ENCODE results near the gene NCOA7.

GRCh38 chr6:125789167-125789566 is 1.6 kb upstream of the NCOA7 start:
- TF ChIP-seq, protein P1, sequence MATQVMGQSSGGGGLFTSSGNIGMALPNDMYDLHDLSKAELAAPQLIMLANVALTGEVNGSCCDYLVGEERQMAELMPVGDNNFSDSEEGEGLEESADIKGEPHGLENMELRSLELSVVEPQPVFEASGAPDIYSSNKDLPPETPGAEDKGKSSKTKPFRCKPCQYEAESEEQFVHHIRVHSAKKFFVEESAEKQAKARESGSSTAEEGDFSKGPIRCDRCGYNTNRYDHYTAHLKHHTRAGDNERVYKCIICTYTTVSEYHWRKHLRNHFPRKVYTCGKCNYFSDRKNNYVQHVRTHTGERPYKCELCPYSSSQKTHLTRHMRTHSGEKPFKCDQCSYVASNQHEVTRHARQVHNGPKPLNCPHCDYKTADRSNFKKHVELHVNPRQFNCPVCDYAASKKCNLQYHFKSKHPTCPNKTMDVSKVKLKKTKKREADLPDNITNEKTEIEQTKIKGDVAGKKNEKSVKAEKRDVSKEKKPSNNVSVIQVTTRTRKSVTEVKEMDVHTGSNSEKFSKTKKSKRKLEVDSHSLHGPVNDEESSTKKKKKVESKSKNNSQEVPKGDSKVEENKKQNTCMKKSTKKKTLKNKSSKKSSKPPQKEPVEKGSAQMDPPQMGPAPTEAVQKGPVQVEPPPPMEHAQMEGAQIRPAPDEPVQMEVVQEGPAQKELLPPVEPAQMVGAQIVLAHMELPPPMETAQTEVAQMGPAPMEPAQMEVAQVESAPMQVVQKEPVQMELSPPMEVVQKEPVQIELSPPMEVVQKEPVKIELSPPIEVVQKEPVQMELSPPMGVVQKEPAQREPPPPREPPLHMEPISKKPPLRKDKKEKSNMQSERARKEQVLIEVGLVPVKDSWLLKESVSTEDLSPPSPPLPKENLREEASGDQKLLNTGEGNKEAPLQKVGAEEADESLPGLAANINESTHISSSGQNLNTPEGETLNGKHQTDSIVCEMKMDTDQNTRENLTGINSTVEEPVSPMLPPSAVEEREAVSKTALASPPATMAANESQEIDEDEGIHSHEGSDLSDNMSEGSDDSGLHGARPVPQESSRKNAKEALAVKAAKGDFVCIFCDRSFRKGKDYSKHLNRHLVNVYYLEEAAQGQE (IDR thresholded peaks at IDR 0.05), result no peak
- TF ChIP-seq, protein P2, sequence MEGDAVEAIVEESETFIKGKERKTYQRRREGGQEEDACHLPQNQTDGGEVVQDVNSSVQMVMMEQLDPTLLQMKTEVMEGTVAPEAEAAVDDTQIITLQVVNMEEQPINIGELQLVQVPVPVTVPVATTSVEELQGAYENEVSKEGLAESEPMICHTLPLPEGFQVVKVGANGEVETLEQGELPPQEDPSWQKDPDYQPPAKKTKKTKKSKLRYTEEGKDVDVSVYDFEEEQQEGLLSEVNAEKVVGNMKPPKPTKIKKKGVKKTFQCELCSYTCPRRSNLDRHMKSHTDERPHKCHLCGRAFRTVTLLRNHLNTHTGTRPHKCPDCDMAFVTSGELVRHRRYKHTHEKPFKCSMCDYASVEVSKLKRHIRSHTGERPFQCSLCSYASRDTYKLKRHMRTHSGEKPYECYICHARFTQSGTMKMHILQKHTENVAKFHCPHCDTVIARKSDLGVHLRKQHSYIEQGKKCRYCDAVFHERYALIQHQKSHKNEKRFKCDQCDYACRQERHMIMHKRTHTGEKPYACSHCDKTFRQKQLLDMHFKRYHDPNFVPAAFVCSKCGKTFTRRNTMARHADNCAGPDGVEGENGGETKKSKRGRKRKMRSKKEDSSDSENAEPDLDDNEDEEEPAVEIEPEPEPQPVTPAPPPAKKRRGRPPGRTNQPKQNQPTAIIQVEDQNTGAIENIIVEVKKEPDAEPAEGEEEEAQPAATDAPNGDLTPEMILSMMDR (IDR thresholded peaks at IDR 0.05; ENCODE audit: low read depth, low read length, missing input control), result no peak
- TF ChIP-seq EGR1 (IDR thresholded peaks at IDR 0.05; ENCODE audit: low read depth in 2 of 2), result no peak
- no peak for TF ChIP-seq JUND (IDR thresholded peaks at IDR 0.05)
- no peak for TF ChIP-seq HNF4G (IDR thresholded peaks at IDR 0.05)
- TF ChIP-seq HNF4A (conservative IDR thresholded peaks at IDR 0.05), result no peak
- no peak for TF ChIP-seq GABPA (IDR thresholded peaks at IDR 0.05 in 1 of 2, conservative IDR thresholded peaks at IDR 0.05 in 1 of 2)
- no peak for TF ChIP-seq RAD21 (IDR thresholded peaks at IDR 0.05)
- TF ChIP-seq SP1 (IDR thresholded peaks at IDR 0.05), result no peak
- no peak for TF ChIP-seq RXRA (IDR thresholded peaks at IDR 0.05)
- no peak for TF ChIP-seq TAF1 (conservative IDR thresholded peaks at IDR 0.05)
- TF ChIP-seq, protein P3, sequence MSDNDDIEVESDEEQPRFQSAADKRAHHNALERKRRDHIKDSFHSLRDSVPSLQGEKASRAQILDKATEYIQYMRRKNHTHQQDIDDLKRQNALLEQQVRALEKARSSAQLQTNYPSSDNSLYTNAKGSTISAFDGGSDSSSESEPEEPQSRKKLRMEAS (IDR thresholded peaks at IDR 0.05), result no peak
- TF ChIP-seq, protein P4, sequence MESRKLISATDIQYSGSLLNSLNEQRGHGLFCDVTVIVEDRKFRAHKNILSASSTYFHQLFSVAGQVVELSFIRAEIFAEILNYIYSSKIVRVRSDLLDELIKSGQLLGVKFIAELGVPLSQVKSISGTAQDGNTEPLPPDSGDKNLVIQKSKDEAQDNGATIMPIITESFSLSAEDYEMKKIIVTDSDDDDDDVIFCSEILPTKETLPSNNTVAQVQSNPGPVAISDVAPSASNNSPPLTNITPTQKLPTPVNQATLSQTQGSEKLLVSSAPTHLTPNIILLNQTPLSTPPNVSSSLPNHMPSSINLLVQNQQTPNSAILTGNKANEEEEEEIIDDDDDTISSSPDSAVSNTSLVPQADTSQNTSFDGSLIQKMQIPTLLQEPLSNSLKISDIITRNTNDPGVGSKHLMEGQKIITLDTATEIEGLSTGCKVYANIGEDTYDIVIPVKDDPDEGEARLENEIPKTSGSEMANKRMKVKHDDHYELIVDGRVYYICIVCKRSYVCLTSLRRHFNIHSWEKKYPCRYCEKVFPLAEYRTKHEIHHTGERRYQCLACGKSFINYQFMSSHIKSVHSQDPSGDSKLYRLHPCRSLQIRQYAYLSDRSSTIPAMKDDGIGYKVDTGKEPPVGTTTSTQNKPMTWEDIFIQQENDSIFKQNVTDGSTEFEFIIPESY (IDR thresholded peaks at IDR 0.05), result no peak
- no peak for TF ChIP-seq FOXA1 (IDR thresholded peaks at IDR 0.05)

Data from liver (tissue), 3 donors.